WTC11 (cell line): ENCODE data around the gene STEAP1. TPM values are rescaled to one million over a fixed set of nuclear protein-coding genes. Genes with fewer than 3 reads are reported as not detected.
A peak's percentile ranks its signal among the peaks of the same experiment; 100 is the strongest.

Source experiments
- ARID4B ChIP-seq: sonication (generic); formaldehyde crosslinking; IDR thresholded peaks from 2 replicates; pipeline ENCODE4 v1.8.0; 2023; ENCODE audit warnings: missing genetic modification reagents, mild to moderate bottlenecking, borderline replicate concordance
- ATF1 ChIP-seq: sonication (generic); formaldehyde crosslinking; IDR thresholded peaks from 2 replicates; pipeline ENCODE4 v1.8.1; 2023; ENCODE audit warnings: mild to moderate bottlenecking, moderate library complexity, missing genetic modification reagents
- CREB1 ChIP-seq: sonication (generic); formaldehyde crosslinking; IDR thresholded peaks from 2 replicates; pipeline ENCODE4 v1.8.0; 2023; ENCODE audit warnings: mild to moderate bottlenecking, missing genetic modification reagents
- CREM ChIP-seq: sonication (generic); formaldehyde crosslinking; IDR thresholded peaks from 2 replicates; pipeline ENCODE4 v1.8.1; 2022; ENCODE audit warnings: mild to moderate bottlenecking, missing genetic modification reagents, moderate library complexity
- CTCF ChIP-seq: fragments of 200-600 bp; IDR thresholded peaks from 2 replicates; pipeline ENCODE4 v1.8.0; 2022; ENCODE audit warnings: antibody characterized with exemption
- E2F1 ChIP-seq: sonication (generic); formaldehyde crosslinking; IDR thresholded peaks from 2 replicates; pipeline ENCODE4 v1.8.0; 2022; ENCODE audit warnings: mild to moderate bottlenecking, missing genetic modification reagents
- EMX1 ChIP-seq: fragments of 250-450 bp; sonication (Bioruptor Pico); IDR thresholded peaks from 2 replicates; pipeline ENCODE4 v1.8.0; 2021; ENCODE audit warnings: mild to moderate bottlenecking
- GABPB1 ChIP-seq: sonication (generic); formaldehyde crosslinking; IDR thresholded peaks from 2 replicates; pipeline ENCODE4 v1.8.1; 2023; ENCODE audit warnings: mild to moderate bottlenecking, missing genetic modification reagents
- GTF2I ChIP-seq: fragments of 250-450 bp; sonication (Bioruptor Pico); conservative IDR thresholded peaks from 2 replicates; pipeline ENCODE4 v1.4.0; 2021; ENCODE audit warnings: mild to moderate bottlenecking
- HMGA2 ChIP-seq: fragments of 250-450 bp; sonication (Bioruptor Pico); IDR thresholded peaks from 2 replicates; pipeline ENCODE4 v1.4.0; 2021; ENCODE audit warnings: mild to moderate bottlenecking, moderate library complexity
- MXD4 ChIP-seq: fragments of 250-450 bp; sonication (Bioruptor Pico); IDR thresholded peaks from 2 replicates; pipeline ENCODE4 v1.8.0; 2021; ENCODE audit warnings: mild to moderate bottlenecking, moderate library complexity, borderline replicate concordance
- MYBL2 ChIP-seq: sonication (generic); formaldehyde crosslinking; IDR thresholded peaks from 2 replicates; pipeline ENCODE4 v1.8.1; 2023; ENCODE audit warnings: mild to moderate bottlenecking, moderate library complexity, missing genetic modification reagents
- NFE2L1 ChIP-seq: sonication (generic); formaldehyde crosslinking; IDR thresholded peaks from 2 replicates; pipeline ENCODE4 v1.8.1; 2023; ENCODE audit warnings: missing genetic modification reagents
- NFYB ChIP-seq: sonication (generic); formaldehyde crosslinking; conservative IDR thresholded peaks from 2 replicates; pipeline ENCODE4 v1.8.0; 2022; ENCODE audit warnings: low read depth, missing genetic modification reagents
- NR2C2 ChIP-seq: sonication (generic); formaldehyde crosslinking; IDR thresholded peaks from 2 replicates; pipeline ENCODE4 v1.8.0; 2022; ENCODE audit warnings: mild to moderate bottlenecking, missing genetic modification reagents
- OVOL2 ChIP-seq: fragments of 250-450 bp; sonication (Bioruptor Pico); IDR thresholded peaks from 2 replicates; pipeline ENCODE4 v1.9.0; 2021; ENCODE audit warnings: mild to moderate bottlenecking, borderline replicate concordance
- PRRX2 ChIP-seq: fragments of 250-450 bp; sonication (Bioruptor Pico); IDR thresholded peaks from 2 replicates; pipeline ENCODE4 v1.8.0; 2021; ENCODE audit warnings: mild to moderate bottlenecking
- SMAD4 ChIP-seq: sonication (generic); formaldehyde crosslinking; IDR thresholded peaks from 2 replicates; pipeline ENCODE4 v1.8.0; 2022; ENCODE audit warnings: mild to moderate bottlenecking, missing genetic modification reagents
- SP1 ChIP-seq: sonication (generic); formaldehyde crosslinking; conservative IDR thresholded peaks from 2 replicates; pipeline ENCODE4 v1.8.1; 2022; ENCODE audit warnings: missing genetic modification reagents
- TCF7 ChIP-seq: sonication (generic); formaldehyde crosslinking; IDR thresholded peaks from 2 replicates; pipeline ENCODE4 v1.8.0; 2022; ENCODE audit warnings: mild to moderate bottlenecking, low read depth, missing genetic modification reagents, moderate library complexity
- TEAD4 ChIP-seq: sonication (generic); formaldehyde crosslinking; IDR thresholded peaks from 2 replicates; pipeline ENCODE4 v1.8.0; 2022; ENCODE audit warnings: mild to moderate bottlenecking, missing genetic modification reagents
- ZBTB21 ChIP-seq: sonication (generic); formaldehyde crosslinking; IDR thresholded peaks from 2 replicates; pipeline ENCODE4 v1.8.1; 2023; ENCODE audit warnings: mild to moderate bottlenecking, missing genetic modification reagents, borderline replicate concordance
- ZNF138 ChIP-seq: sonication (generic); formaldehyde crosslinking; conservative IDR thresholded peaks from 2 replicates; pipeline ENCODE4 v1.8.1; 2022; ENCODE audit warnings: mild to moderate bottlenecking, moderate library complexity, missing genetic modification reagents
- ZNF232 ChIP-seq: sonication (generic); formaldehyde crosslinking; IDR thresholded peaks from 2 replicates; pipeline ENCODE4 v1.8.0; 2022; ENCODE audit warnings: mild to moderate bottlenecking, missing genetic modification reagents
- ZNF281 ChIP-seq: sonication (generic); formaldehyde crosslinking; IDR thresholded peaks from 2 replicates; pipeline ENCODE4 v1.8.0; 2023; ENCODE audit warnings: mild to moderate bottlenecking, missing genetic modification reagents
- ZNF317 ChIP-seq: sonication (generic); formaldehyde crosslinking; IDR thresholded peaks from 2 replicates; pipeline ENCODE4 v1.8.1; 2023; ENCODE audit warnings: low read depth, mild to moderate bottlenecking, moderate library complexity, missing genetic modification reagents, borderline replicate concordance
- ZNF416 ChIP-seq: fragments of 250-450 bp; sonication (Bioruptor Pico); IDR thresholded peaks from 2 replicates; pipeline ENCODE4 v1.9.0; 2021; ENCODE audit warnings: mild to moderate bottlenecking, inconsistent platforms
- ZNF425 ChIP-seq: fragments of 250-450 bp; sonication (Bioruptor Pico); conservative IDR thresholded peaks from 2 replicates; pipeline ENCODE4 v1.9.0; 2021; ENCODE audit warnings: mild to moderate bottlenecking
- total RNA-seq: library from RNA; stranded (reverse); gene quantifications from 3 replicates; pipeline ENCODE4 v1.2.3, GENCODE V29; 2021

STEAP1 gene
- total RNA-seq, 1 experiment from 2014 or later = 2.4 TPM

GRCh38 chr7:90211391-90212148, 57.3 kb downstream of the STEAP1 start, which contains the start of gene STEAP2 (continued):
- 0 out of 2 replicates have a peak, but pooled peaks have one; percentile 48 for TF ChIP-seq CREM (CRISPR knock-in tag)
- no peak for TF ChIP-seq ZNF425 (CRISPR knock-in tag)
- TF ChIP-seq OVOL2 (CRISPR knock-in tag) = no peak
- TF ChIP-seq SP1 (CRISPR knock-in tag) = peak; percentile 46
- TF ChIP-seq HMGA2 (CRISPR knock-in tag) = no peak
- TF ChIP-seq ZNF317 (CRISPR knock-in tag) = no peak
- no peak for TF ChIP-seq PRRX2 (CRISPR knock-in tag)
- TF ChIP-seq ZNF138 = 0 out of 2 replicates have a peak, but pooled peaks have one; percentile 73
- TF ChIP-seq TEAD4 (CRISPR knock-in tag) = no peak
- no peak for TF ChIP-seq NR2C2 (CRISPR knock-in tag)
- peak; percentile 89; the same call in 1 of the 2 replicates for TF ChIP-seq ARID4B (CRISPR knock-in tag)
- no peak for TF ChIP-seq NFYB (CRISPR knock-in tag)
- TF ChIP-seq MXD4 (CRISPR knock-in tag) = no peak
- peak; percentile 14; the same call in 1 of the 2 replicates for TF ChIP-seq CTCF
- peak; percentile 38; the same call in 1 of the 2 replicates for TF ChIP-seq ZNF232 (CRISPR knock-in tag)
- TF ChIP-seq ATF1 (CRISPR knock-in tag) = 0 out of 2 replicates have a peak, but pooled peaks have one; percentile 26
- peak; percentile 77 for TF ChIP-seq ZNF281 (CRISPR knock-in tag)
- no peak; the same call in 1 of the 2 replicates for TF ChIP-seq E2F1 (CRISPR knock-in tag)
- peak; percentile 73; the same call in 1 of the 2 replicates for TF ChIP-seq CREB1
- TF ChIP-seq MYBL2 (CRISPR knock-in tag) = peak; percentile 75; the same call in 1 of the 2 replicates
- TF ChIP-seq TCF7 (CRISPR knock-in tag) = no peak
- no peak for TF ChIP-seq EMX1 (CRISPR knock-in tag)
- peak; percentile 60; the same call in 1 of the 2 replicates for TF ChIP-seq NFE2L1 (CRISPR knock-in tag)
- no peak for TF ChIP-seq ZNF416
- peak; percentile 54; the same call in 1 of the 2 replicates for TF ChIP-seq GABPB1 (CRISPR knock-in tag)
- no peak for TF ChIP-seq GTF2I (CRISPR knock-in tag)
- TF ChIP-seq ZBTB21 (CRISPR knock-in tag) = peak; percentile 75; the same call in 1 of the 2 replicates
- TF ChIP-seq SMAD4 (CRISPR knock-in tag) = 0 out of 2 replicates have a peak, but pooled peaks have one; percentile 45
